ENCODE data around the gene LANCL2.
"Not testable (repeated sequence)": the region's sequence is repeated elsewhere in the genome, so short reads cannot be mapped to it uniquely, and the experiment has no call there.

The LANCL2 gene
- 16.7 to 27.0 (median 20.9) reads per million in 17 experiments for total RNA-seq

- DNase-seq, result no peak
Measured at GRCh38 chr7:55365205-55365674, at the start of gene LANCL2. Gene LANCL2, plus strand, starts transcription at chr7:55365337. Its CDS starts 689 bp downstream, at chr7:55366026.

GRCh38 chr7:55325371-55325792 lies 39.8 kb upstream of the LANCL2 start:
- no peak for DNase-seq

- no peak for DNase-seq
Measured at GRCh38 chr7:55326081-55326835, 38.9 kb upstream of the LANCL2 start.

- DNase-seq, result no peak
Measured at GRCh38 chr7:55326945-55327626, 38.1 kb upstream of the LANCL2 start.

- DNase-seq, result no peak
Measured at GRCh38 chr7:55335151-55335550, 30.0 kb upstream of the LANCL2 start.

- no peak for DNase-seq
Measured at GRCh38 chr7:55335786-55336185, 29.4 kb upstream of the LANCL2 start.

GRCh38 chr7:55336540-55336939 lies 28.6 kb upstream of the LANCL2 start:
- DNase-seq, result no peak

- DNase-seq, result no peak
Measured at GRCh38 chr7:55339033-55340000, 25.8 kb upstream of the LANCL2 start.

GRCh38 chr7:55342216-55342871 lies 22.8 kb upstream of the LANCL2 start:
- no peak for DNase-seq

GRCh38 chr7:55343002-55343781 lies 21.9 kb upstream of the LANCL2 start:
- DNase-seq, result no peak

- DNase-seq, result no peak
Measured at GRCh38 chr7:55343860-55344606, 21.1 kb upstream of the LANCL2 start.

- no peak for DNase-seq
Measured at GRCh38 chr7:55344840-55345239, 20.3 kb upstream of the LANCL2 start.

- DNase-seq, result no peak
Measured at GRCh38 chr7:55345292-55345691, 19.8 kb upstream of the LANCL2 start.

GRCh38 chr7:55348502-55348901 lies 16.6 kb upstream of the LANCL2 start:
- no peak for DNase-seq

GRCh38 chr7:55349121-55349520 lies 16.0 kb upstream of the LANCL2 start:
- no peak for DNase-seq

GRCh38 chr7:55350281-55350680 lies 14.9 kb upstream of the LANCL2 start:
- no peak for DNase-seq

- no peak for DNase-seq
Measured at GRCh38 chr7:55351263-55351662, 13.9 kb upstream of the LANCL2 start.

GRCh38 chr7:55352947-55353273 lies 12.2 kb upstream of the LANCL2 start:
- DNase-seq, result not testable (repeated sequence)

- DNase-seq, result no peak
Measured at GRCh38 chr7:55360486-55360885, 4.7 kb upstream of the LANCL2 start.

GRCh38 chr7:55361560-55361959 lies 3.6 kb upstream of the LANCL2 start:
- DNase-seq, result no peak

GRCh38 chr7:55362927-55363326 lies 2.2 kb upstream of the LANCL2 start:
- no peak for DNase-seq

Measured in suppressor macrophage (primary cell).